ENCODE data around the gene JPH2.
"Not testable (repeated sequence)": the region's sequence is repeated elsewhere in the genome, so short reads cannot be mapped to it uniquely, and the experiment has no call there.

Gene JPH2

GRCh38 chr20:44211177-44212039 is 24.4 kb upstream of the JPH2 start:
- no peak for DNase-seq (ENCODE audit: low spot score)

GRCh38 chr20:44210406-44211176 is 23.6 kb upstream of the JPH2 start, which contains the start of gene OSER1:
Gene OSER1 (minus strand): TSS chr20:44210771. CDS start chr20:44206957, 3,814 bp downstream.
- peak; percentile 99 for DNase-seq (ENCODE audit: low spot score)

GRCh38 chr20:44209686-44210405 is 22.9 kb upstream of the JPH2 start:
- no peak for DNase-seq (ENCODE audit: low spot score)

- no peak for DNase-seq (ENCODE audit: low spot score)
Observed at GRCh38 chr20:44208770-44209169, 21.8 kb upstream of the JPH2 start.

- no peak for DNase-seq (ENCODE audit: low spot score)
Observed at GRCh38 chr20:44208165-44208564, 21.2 kb upstream of the JPH2 start.

- no peak for DNase-seq (ENCODE audit: low spot score)
Observed at GRCh38 chr20:44207126-44207723, 20.2 kb upstream of the JPH2 start.

GRCh38 chr20:44206132-44206531 is 19.1 kb upstream of the JPH2 start:
- DNase-seq (ENCODE audit: low spot score): no peak

- no peak for DNase-seq (ENCODE audit: low spot score)
Observed at GRCh38 chr20:44204832-44205215, 17.8 kb upstream of the JPH2 start.

GRCh38 chr20:44204156-44204831 is 17.3 kb upstream of the JPH2 start:
- DNase-seq (ENCODE audit: low spot score): peak; percentile 81

- DNase-seq (ENCODE audit: low spot score): peak; percentile 31
Observed at GRCh38 chr20:44203161-44203560, 16.2 kb upstream of the JPH2 start.

GRCh38 chr20:44200983-44201382 is 14.0 kb upstream of the JPH2 start:
- no peak for DNase-seq (ENCODE audit: low spot score)

GRCh38 chr20:44200371-44200770 is 13.4 kb upstream of the JPH2 start:
- peak; percentile 27 for DNase-seq (ENCODE audit: low spot score)

GRCh38 chr20:44199877-44200276 is 12.9 kb upstream of the JPH2 start:
- DNase-seq (ENCODE audit: low spot score): no peak

GRCh38 chr20:44198872-44199271 is 11.9 kb upstream of the JPH2 start:
- DNase-seq (ENCODE audit: low spot score): no peak

GRCh38 chr20:44196271-44196670 is 9.3 kb upstream of the JPH2 start:
- DNase-seq (ENCODE audit: low spot score): no peak

- DNase-seq (ENCODE audit: low spot score): no peak
Observed at GRCh38 chr20:44195605-44196004, 8.6 kb upstream of the JPH2 start.

- DNase-seq (ENCODE audit: low spot score): no peak
Observed at GRCh38 chr20:44193801-44194200, 6.8 kb upstream of the JPH2 start.

GRCh38 chr20:44191640-44192039 is 4.7 kb upstream of the JPH2 start:
- DNase-seq (ENCODE audit: low spot score): not testable (repeated sequence)

- DNase-seq (ENCODE audit: low spot score): peak; percentile 50
Observed at GRCh38 chr20:44190197-44190852, 3.3 kb upstream of the JPH2 start.

GRCh38 chr20:44188752-44189151 is 1.8 kb upstream of the JPH2 start:
- no peak for DNase-seq (ENCODE audit: low spot score)
